ENCODE measurements around the gene RHO. TPM values are rescaled to one million over a fixed set of nuclear protein-coding genes. Genes with fewer than 3 reads are reported as not detected.

RHO gene
- polyA plus RNA-seq, 6 donors from 2014 or later: not detected

GRCh38 chr3:129579991-129580390 is 51.6 kb downstream of the RHO start:
- H3K36me3 Mint-ChIP-seq: no peaks in the 10 kb centered on the region
- peak overlapping the region in 1 of 6 donors; percentile 95 for H3K27ac Mint-ChIP-seq
- no peaks in the 10 kb centered on the region for H3K9me3 Mint-ChIP-seq
- no peak for DNase-seq
- H3K4me3 Mint-ChIP-seq: no peak overlapping the region
- H3K4me1 Mint-ChIP-seq: peaks cover 36 to 51% (median 42%) of the 10 kb centered on the region in 3 donors
- no peaks in the 10 kb centered on the region for H3K27me3 Mint-ChIP-seq
- no peak for ATAC-seq (ENCODE audit: low read depth in 2 of 2)

GRCh38 chr3:129581623-129582022 is 53.2 kb downstream of the RHO start:
- H3K27me3 Mint-ChIP-seq: no peaks in the 10 kb centered on the region
- peaks cover 0 to 3% (median 0%) of the 10 kb centered on the region in 7 donors for H3K9me3 Mint-ChIP-seq
- peaks cover 23 to 36% (median 26%) of the 10 kb centered on the region in 3 donors for H3K4me1 Mint-ChIP-seq
- peak overlapping the region in 2 of 6 donors; percentile 61 to 86 for H3K27ac Mint-ChIP-seq
- ATAC-seq (ENCODE audit: low read depth in 2 of 2) (no peak), DNase-seq (no peak)
- no peaks in the 10 kb centered on the region for H3K36me3 Mint-ChIP-seq
- H3K4me3 Mint-ChIP-seq: no peak overlapping the region

- DNase-seq (no peak), ATAC-seq (ENCODE audit: low read depth in 2 of 2) (no peak)
- Mint-ChIP-seq H3K4me3 (no peak overlapping the region), H3K27me3 (no peaks in the 10 kb centered on the region), H3K36me3 (no peaks in the 10 kb centered on the region), H3K4me1 (peaks cover 18 to 24% (median 18%) of the 10 kb centered on the region in 3 donors), H3K9me3 (peaks cover 0 to 3% (median 0%) of the 10 kb centered on the region in 7 donors), H3K27ac (peak overlapping the region in 1 of 6 donors; percentile 68)
Observed at GRCh38 chr3:129582799-129583198, 54.4 kb downstream of the RHO start.

- no peak overlapping the region for H3K4me3 Mint-ChIP-seq
- H3K27me3 Mint-ChIP-seq: no peaks in the 10 kb centered on the region
- peaks cover 13 to 19% (median 13%) of the 10 kb centered on the region in 3 donors for H3K4me1 Mint-ChIP-seq
- no peaks in the 10 kb centered on the region for H3K36me3 Mint-ChIP-seq
- peaks cover 0 to 3% (median 0%) of the 10 kb centered on the region in 7 donors for H3K9me3 Mint-ChIP-seq
- H3K27ac Mint-ChIP-seq: peak overlapping the region in 1 of 6 donors; percentile 9
- DNase-seq (no peak), ATAC-seq (ENCODE audit: low read depth in 2 of 2) (no peak)
Observed at GRCh38 chr3:129583289-129583688, 54.9 kb downstream of the RHO start.

GRCh38 chr3:129584631-129585030 is 56.2 kb downstream of the RHO start:
- H3K4me3 Mint-ChIP-seq: no peak overlapping the region
- H3K27ac Mint-ChIP-seq: peak overlapping the region in 1 of 6 donors; percentile 61
- H3K4me1 Mint-ChIP-seq: peaks cover 2 to 6% (median 4%) of the 10 kb centered on the region in 3 donors
- ATAC-seq (ENCODE audit: low read depth in 2 of 2) (no peak), DNase-seq (no peak)
- H3K36me3 Mint-ChIP-seq: no peaks in the 10 kb centered on the region
- H3K27me3 Mint-ChIP-seq: no peaks in the 10 kb centered on the region
- H3K9me3 Mint-ChIP-seq: peaks cover 0 to 3% (median 0%) of the 10 kb centered on the region in 7 donors

Other genes starting within 250 kb of the RHO start
- gene HMCES, start 249.8 kb upstream of the RHO start, polyA plus RNA-seq (ENCODE audit: low read depth in 6 of 6): 100 to 1,000 TPM; 128 to 265 (median 146) TPM
- gene EFCAB12, start 100.0 kb upstream of the RHO start, polyA plus RNA-seq (ENCODE audit: low read depth in 6 of 6): under 1 TPM in 2 of 6 donors, not detected in 4; 0.12 to 0.36 TPM
- 100 to 1,000 TPM in 5 of 6 donors, 10 to 100 TPM in 1; 98.2 to 187 (median 127) TPM for gene MBD4, start 88.7 kb upstream of the RHO start, polyA plus RNA-seq (ENCODE audit: low read depth in 6 of 6)
- gene IFT122, start 88.4 kb upstream of the RHO start, polyA plus RNA-seq (ENCODE audit: low read depth in 6 of 6): 1 to 10 TPM in 5 of 6 donors, not detected in 1; 4.4 to 9.7 (median 5.1) TPM
- gene H1-8, start 14.5 kb downstream of the RHO start, polyA plus RNA-seq (ENCODE audit: low read depth in 6 of 6): not detected
- gene PLXND1, start 78.0 kb downstream of the RHO start, polyA plus RNA-seq (ENCODE audit: low read depth in 6 of 6): under 1 TPM in 2 of 6 donors, not detected in 4; 0.11 to 0.32 TPM

Measured in naive B cell (primary cell).